KMS-11 (cell line): ENCODE results near the gene KSR2.

ENCODE experiments used
- H2AFZ ChIP-seq: fragments of 200-600 bp; sonication (generic); 2 replicates; pipeline ENCODE4 v1.6.1; 2016; ENCODE audit warnings: antibody characterized with exemption, mixed run types, low read depth
- H3K27ac ChIP-seq: fragments of 200-600 bp; sonication (generic); 2 replicates; pipeline ENCODE4 v1.6.1; 2016; ENCODE audit warnings: mild to moderate bottlenecking, mixed run types
- H3K27me3 ChIP-seq: fragments of 200-600 bp; sonication (generic); 2 replicates; pipeline ENCODE4 v1.6.1; 2017; ENCODE audit warnings: mild to moderate bottlenecking, low read depth, mixed run types, moderate library complexity; ENCODE audit not compliant: insufficient read depth
- H3K36me3 ChIP-seq: fragments of 200-600 bp; sonication (generic); 2 replicates; pipeline ENCODE4 v1.6.1; 2017; ENCODE audit warnings: mild to moderate bottlenecking, mixed run types; ENCODE audit not compliant: insufficient read depth
- H3K4me1 ChIP-seq: fragments of 200-600 bp; sonication (generic); 2 replicates; pipeline ENCODE4 v1.6.1; 2016; ENCODE audit warnings: mild to moderate bottlenecking, low read depth, mixed run types; ENCODE audit not compliant: poor library complexity, severe bottlenecking
- H3K4me2 ChIP-seq: fragments of 200-600 bp; sonication (generic); 2 replicates; pipeline ENCODE4 v1.7.0; 2016; ENCODE audit warnings: mild to moderate bottlenecking, mixed run types
- H3K4me3 ChIP-seq: fragments of 200-600 bp; sonication (generic); IDR thresholded peaks from 2 replicates; pipeline ENCODE4 v1.6.1; 2017; ENCODE audit warnings: low read depth, low read length, mixed read lengths; ENCODE audit not compliant: insufficient read depth
- H3K79me2 ChIP-seq: fragments of 200-600 bp; sonication (generic); 2 replicates; pipeline ENCODE4 v1.6.1; 2016; ENCODE audit warnings: low read depth, mixed run types; ENCODE audit not compliant: insufficient read depth
- H3K9ac ChIP-seq: fragments of 200-600 bp; sonication (generic); 2 replicates; pipeline ENCODE4 v1.6.1; 2016; ENCODE audit warnings: mild to moderate bottlenecking, mixed run types
- H4K20me1 ChIP-seq: fragments of 200-600 bp; sonication (generic); 2 replicates; pipeline ENCODE4 v1.6.1; 2016; ENCODE audit warnings: mild to moderate bottlenecking, mixed run types; ENCODE audit not compliant: insufficient read depth
- CTCF ChIP-seq: fragments of 200-600 bp; sonication (generic); conservative IDR thresholded peaks from 2 replicates; pipeline ENCODE4 v1.6.1; 2017; ENCODE audit warnings: low read depth, mild to moderate bottlenecking, antibody characterized with exemption, low read length, moderate library complexity, mixed read lengths

Gene KSR2

DNA sequence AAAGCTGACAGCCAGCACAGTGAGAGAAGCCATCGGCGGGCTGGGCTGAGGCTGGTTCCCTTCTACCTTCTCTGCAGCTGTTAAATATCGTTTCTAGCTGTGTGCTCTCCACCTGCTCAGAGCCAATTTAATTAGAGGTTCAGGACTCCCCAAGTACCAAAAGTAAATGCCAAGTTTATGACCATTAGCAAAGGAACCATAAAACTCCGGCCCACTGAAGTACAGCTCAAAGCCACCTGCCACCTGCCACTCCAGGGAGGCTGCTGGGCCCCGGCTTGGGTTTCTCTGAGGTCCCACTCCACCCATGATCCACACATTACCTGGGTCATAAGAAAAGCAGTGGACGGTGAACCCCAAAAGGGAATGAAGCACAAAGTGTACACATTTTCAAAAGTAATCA is 272.8 kb downstream of the KSR2 start:
- H2AFZ ChIP-seq, result no peak overlapping the region
- H4K20me1 ChIP-seq, result no peaks in the 10 kb centered on the region
- H3K79me2 ChIP-seq, result no peaks in the 10 kb centered on the region
- H3K27ac ChIP-seq, result no peak overlapping the region
- no peak overlapping the region for H3K4me3 ChIP-seq
- no peaks in the 10 kb centered on the region for H3K27me3 ChIP-seq
- no peaks in the 10 kb centered on the region for H3K4me1 ChIP-seq
- H3K36me3 ChIP-seq, result no peaks in the 10 kb centered on the region
- H3K9ac ChIP-seq, result no peak overlapping the region
- no peak overlapping the region for H3K4me2 ChIP-seq
- TF ChIP-seq CTCF, result no peak

- no peaks in the 10 kb centered on the region for H3K27me3 ChIP-seq
- no peak overlapping the region for H3K4me3 ChIP-seq
- no peaks in the 10 kb centered on the region for H3K79me2 ChIP-seq
- no peaks in the 10 kb centered on the region for H3K4me1 ChIP-seq
- H3K27ac ChIP-seq, result no peak overlapping the region
- H3K9ac ChIP-seq, result no peak overlapping the region
- H4K20me1 ChIP-seq, result no peaks in the 10 kb centered on the region
- H3K36me3 ChIP-seq, result no peaks in the 10 kb centered on the region
- no peak overlapping the region for H3K4me2 ChIP-seq
- TF ChIP-seq CTCF, result no peak
- no peak overlapping the region for H2AFZ ChIP-seq
Observed at GRCh38 chr12:117692512-117692911, 276.3 kb downstream of the KSR2 start.

GRCh38 chr12:117689857-117690256 is 278.9 kb downstream of the KSR2 start:
- no peaks in the 10 kb centered on the region for H4K20me1 ChIP-seq
- no peaks in the 10 kb centered on the region for H3K4me1 ChIP-seq
- H3K36me3 ChIP-seq, result no peaks in the 10 kb centered on the region
- no peak overlapping the region for H2AFZ ChIP-seq
- no peaks in the 10 kb centered on the region for H3K79me2 ChIP-seq
- TF ChIP-seq CTCF, result no peak
- H3K9ac ChIP-seq, result no peak overlapping the region
- no peak overlapping the region for H3K4me2 ChIP-seq
- H3K27ac ChIP-seq, result no peak overlapping the region
- no peak overlapping the region for H3K4me3 ChIP-seq
- no peaks in the 10 kb centered on the region for H3K27me3 ChIP-seq

DNA sequence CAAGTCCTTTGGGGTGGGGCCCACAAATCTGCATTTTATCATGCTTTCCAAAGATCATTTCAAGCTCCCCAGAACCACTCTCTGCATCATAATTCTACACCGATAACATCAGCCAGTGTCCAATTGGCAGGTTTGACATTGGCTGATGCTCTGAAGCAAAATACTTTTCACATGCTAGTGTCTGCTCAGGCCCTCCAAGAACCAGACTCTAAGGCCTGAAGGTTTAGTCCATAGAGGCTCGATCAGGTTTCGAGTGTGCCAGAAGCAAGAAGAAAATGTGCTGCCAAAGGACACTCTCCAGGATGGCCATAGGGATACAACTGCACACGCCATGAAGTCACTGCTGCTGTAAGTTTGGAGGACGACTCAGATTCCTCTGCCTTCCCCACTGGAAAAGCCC is 280.3 kb downstream of the KSR2 start:
- Histone ChIP-seq H3K4me2 (no peak overlapping the region), H3K27ac (no peak overlapping the region), H3K4me3 (no peak overlapping the region), H3K4me1 (no peaks in the 10 kb centered on the region), H3K79me2 (no peaks in the 10 kb centered on the region), H3K9ac (no peak overlapping the region), H3K27me3 (no peaks in the 10 kb centered on the region), H3K36me3 (no peaks in the 10 kb centered on the region), H2AFZ (no peak overlapping the region), H4K20me1 (no peaks in the 10 kb centered on the region)
- no peak for TF ChIP-seq CTCF
